Activated CD4-positive, CD25-positive, alpha-beta regulatory T cell treated with anti-CD3 and anti-CD28 coated beads, Interleukin-2, amount 50 U/mL, for 72 hours (primary cell): ENCODE results near the gene PPP2R5C.

Experiments
- DNase-seq: peaks from one replicate; pipeline ENCODE4 v3.0.0; 2021

The PPP2R5C gene

GRCh38 chr14:101755591-101756324 lies 5.8 kb upstream of the PPP2R5C start:
- no peak for DNase-seq

- DNase-seq, result no peak
Observed at GRCh38 chr14:101757064-101757838, 4.3 kb upstream of the PPP2R5C start.

- no peak for DNase-seq
Observed at GRCh38 chr14:101757839-101758211, 3.7 kb upstream of the PPP2R5C start.

GRCh38 chr14:101758913-101759593 lies 2.5 kb upstream of the PPP2R5C start:
- no peak for DNase-seq

- DNase-seq, result peak; percentile 90
Observed at GRCh38 chr14:101760138-101761011, 1.1 kb upstream of the PPP2R5C start.

GRCh38 chr14:101761881-101762529 lies 496 bp downstream of the PPP2R5C start:
- peak; percentile 49 for DNase-seq

GRCh38 chr14:101762530-101763101 lies 1.1 kb downstream of the PPP2R5C start:
- DNase-seq, result no peak

GRCh38 chr14:101763941-101764709 lies 2.6 kb downstream of the PPP2R5C start:
- DNase-seq, result no peak

GRCh38 chr14:101767618-101768362 lies 6.3 kb downstream of the PPP2R5C start:
- DNase-seq, result no peak

GRCh38 chr14:101770183-101770582 lies 8.7 kb downstream of the PPP2R5C start:
- no peak for DNase-seq

GRCh38 chr14:101772770-101773169 lies 11.3 kb downstream of the PPP2R5C start:
- no peak for DNase-seq

- DNase-seq, result no peak
Observed at GRCh38 chr14:101773378-101773777, 11.9 kb downstream of the PPP2R5C start.

GRCh38 chr14:101774006-101774795 lies 12.7 kb downstream of the PPP2R5C start:
- no peak for DNase-seq

GRCh38 chr14:101774814-101775213 lies 13.3 kb downstream of the PPP2R5C start:
- DNase-seq, result no peak

GRCh38 chr14:101775826-101776225 lies 14.3 kb downstream of the PPP2R5C start:
- no peak for DNase-seq

- no peak for DNase-seq
Observed at GRCh38 chr14:101776344-101776743, 14.8 kb downstream of the PPP2R5C start.

GRCh38 chr14:101780390-101780789 lies 18.9 kb downstream of the PPP2R5C start:
- DNase-seq, result no peak

GRCh38 chr14:101780887-101781239 lies 19.4 kb downstream of the PPP2R5C start:
- no peak for DNase-seq

GRCh38 chr14:101781240-101782061 lies 19.9 kb downstream of the PPP2R5C start:
- DNase-seq, result peak; percentile 46
